Pericardium fibroblast (primary cell): ENCODE measurements around the gene PLPPR4. TPM values are rescaled to one million over a fixed set of nuclear protein-coding genes. Genes with fewer than 3 reads are reported as not detected.

ENCODE experiments used
- total RNA-seq: library from RNA; depleted of rRNA; stranded (reverse); fragments of >200 nt; gene quantifications from 2 replicates; pipeline ENCODE4 v1.2.3, GENCODE V29; 2015

The PLPPR4 gene
- total RNA-seq, result 0.12 and 0.34 TPM in 2 replicates

GRCh38 chr1:99264201-99265021, at the start of gene PLPPR4:
Gene PLPPR4 (plus strand): TSS chr1:99264492. CDS start chr1:99264594, 102 bp downstream.

